Erythroblast (primary cell): ENCODE results near the gene TTC7B.
"Not testable (repeated sequence)": the region's sequence is repeated elsewhere in the genome, so short reads cannot be mapped to it uniquely, and the experiment has no call there.

Experiments
- GATA1 ChIP-seq: IDR thresholded peaks from 2 replicates; pipeline ENCODE4 v1.6.1; 2011; ENCODE audit warnings: low read depth, mild to moderate bottlenecking, control low read depth, low read length, moderate library complexity
- POLR2A ChIP-seq: IDR thresholded peaks from 2 replicates; pipeline ENCODE4 v1.6.1; 2011; ENCODE audit warnings: mild to moderate bottlenecking, low read length

DNA sequence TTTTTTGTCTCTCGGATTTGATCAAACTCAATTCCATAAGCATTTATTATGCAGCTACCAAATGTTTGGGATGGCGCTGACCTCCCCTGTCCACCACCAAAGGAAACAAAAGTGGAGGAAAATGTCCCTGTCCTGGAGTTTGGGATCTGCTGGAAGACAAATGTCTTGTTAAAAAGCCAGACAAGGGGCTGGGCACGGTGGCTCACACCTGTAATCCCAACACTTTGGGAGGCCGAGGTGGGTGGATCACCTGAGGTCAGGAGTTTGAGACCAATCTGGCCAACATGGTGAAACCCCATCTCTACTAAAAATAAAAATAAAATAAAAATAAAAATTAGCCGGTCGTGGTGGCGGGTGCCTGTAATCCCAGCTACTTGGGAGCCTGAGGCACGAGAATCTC lies 22.3 kb upstream of the TTC7B start:
- TF ChIP-seq POLR2A, GATA1: not testable (repeated sequence)
